GM19328 (cell line): ENCODE results near the gene ADORA1.

Experiments used
- ATAC-seq: cut with Tn5 transposase; IDR thresholded peaks from one replicate; pipeline ENCODE4 v1.9.1; 2021; ENCODE audit warnings: mild to moderate bottlenecking, moderate library complexity; ENCODE audit not compliant: unreplicated experiment

The ADORA1 gene

DNA sequence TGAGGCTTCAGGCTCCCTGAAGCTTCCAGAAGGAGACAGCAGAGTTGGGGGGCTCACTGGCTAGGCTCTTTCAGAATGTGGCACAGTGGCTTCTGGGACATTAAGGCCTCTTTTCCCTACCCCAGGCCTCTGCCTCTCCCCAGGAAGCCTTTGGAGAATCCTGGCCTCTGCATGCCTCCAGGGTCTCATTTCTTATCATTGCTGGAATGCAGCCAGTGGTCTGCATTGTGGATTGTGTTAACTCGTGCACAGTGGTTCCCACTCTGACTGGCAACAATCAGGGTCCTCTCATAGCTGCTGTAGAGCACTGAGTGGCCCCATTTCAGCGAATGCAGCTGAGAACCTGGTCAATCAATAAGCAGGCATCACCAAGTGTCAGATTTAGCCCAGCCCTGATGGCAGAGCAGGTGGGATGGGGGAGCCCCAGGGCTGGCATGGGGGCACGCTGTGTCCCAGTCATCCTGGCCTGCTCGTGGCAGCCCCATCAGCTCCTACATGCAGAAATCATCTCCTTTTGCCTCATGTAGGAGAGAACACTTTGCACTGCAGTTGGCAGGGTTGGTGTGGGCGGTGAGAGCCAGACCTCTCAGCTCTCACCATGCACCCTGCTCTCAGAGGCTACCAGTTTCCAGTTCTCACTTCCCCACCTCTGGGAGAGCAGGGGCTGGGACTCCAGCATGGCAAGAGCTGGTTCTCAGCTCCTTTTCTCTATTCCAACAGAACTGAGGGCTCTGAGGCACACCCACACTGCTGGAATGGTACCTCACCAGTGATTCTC is 13.4 kb downstream of the ADORA1 start:
- no peak for ATAC-seq

DNA sequence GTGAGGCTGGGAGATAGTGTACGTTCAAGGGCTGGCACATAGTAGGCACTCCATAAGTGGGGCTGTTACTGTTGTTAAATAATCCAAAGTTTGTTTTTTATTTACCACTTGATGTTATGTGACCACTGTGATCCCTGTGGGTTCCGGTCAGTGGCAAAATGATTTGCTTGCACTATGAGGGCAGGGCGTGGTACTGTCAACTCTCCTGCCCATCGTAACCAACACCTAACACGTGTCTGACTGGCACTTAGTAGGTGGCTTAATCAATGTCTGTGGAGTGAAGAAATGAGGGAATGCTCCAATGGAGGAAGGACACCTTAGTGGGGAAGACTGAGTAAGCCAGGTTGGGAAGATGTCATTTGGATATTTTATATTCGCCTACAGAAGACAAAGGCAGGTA is 14.6 kb downstream of the ADORA1 start:
- no peak for ATAC-seq

DNA sequence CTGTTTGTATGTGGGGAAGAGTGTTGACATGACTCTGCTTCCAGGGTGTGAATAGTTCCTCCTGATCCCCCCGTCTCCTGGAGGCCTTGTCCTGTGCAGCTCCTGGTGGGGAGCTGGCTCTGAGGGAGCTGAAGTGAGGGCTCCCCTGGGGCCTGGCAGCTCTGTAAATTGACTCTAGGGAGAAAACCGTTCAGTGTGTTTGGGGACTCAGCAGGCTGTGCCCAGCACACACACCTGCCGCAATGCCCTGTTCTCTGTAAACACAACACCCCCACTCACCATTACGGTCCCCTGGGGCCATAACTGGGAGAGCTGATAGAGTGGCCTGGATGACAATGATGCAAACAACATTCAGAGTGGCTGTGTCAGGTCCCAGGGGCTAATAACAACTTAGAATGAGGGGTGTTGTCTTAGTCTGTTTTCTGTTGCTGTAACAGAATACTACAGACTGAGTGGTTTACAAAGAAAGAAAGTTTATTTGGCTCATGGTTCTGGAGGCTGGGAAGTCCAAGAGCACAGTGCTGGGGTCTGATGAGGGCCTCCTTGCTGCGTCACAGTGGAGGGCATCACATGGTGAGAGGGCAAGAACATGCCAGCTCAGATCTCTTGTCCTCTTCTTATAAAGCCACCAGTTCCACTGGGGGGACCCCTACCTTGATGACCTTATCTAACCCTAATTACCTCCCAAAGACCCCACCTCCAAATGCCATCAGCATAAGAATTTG is 15.3 kb downstream of the ADORA1 start:
- no peak for ATAC-seq

DNA sequence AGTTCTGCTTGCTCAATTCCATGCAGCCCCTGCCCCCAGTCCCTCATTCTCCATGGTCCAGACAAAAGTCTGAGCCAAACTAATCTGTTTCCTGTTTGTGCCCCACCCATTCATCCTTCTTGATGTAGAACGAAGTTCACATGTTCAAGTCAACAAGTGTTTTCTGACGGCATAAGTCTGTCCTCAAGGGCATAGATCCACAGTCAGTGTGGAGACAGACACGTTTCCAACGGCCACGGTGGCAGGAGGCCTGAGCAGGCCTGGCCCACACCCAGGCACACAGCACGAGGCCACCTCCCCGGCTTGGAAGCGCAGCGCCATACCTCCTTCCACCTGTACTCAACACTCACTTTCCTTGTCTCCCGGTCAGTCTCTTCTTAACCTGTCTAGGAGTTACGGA is 16.1 kb downstream of the ADORA1 start:
- no peak for ATAC-seq

DNA sequence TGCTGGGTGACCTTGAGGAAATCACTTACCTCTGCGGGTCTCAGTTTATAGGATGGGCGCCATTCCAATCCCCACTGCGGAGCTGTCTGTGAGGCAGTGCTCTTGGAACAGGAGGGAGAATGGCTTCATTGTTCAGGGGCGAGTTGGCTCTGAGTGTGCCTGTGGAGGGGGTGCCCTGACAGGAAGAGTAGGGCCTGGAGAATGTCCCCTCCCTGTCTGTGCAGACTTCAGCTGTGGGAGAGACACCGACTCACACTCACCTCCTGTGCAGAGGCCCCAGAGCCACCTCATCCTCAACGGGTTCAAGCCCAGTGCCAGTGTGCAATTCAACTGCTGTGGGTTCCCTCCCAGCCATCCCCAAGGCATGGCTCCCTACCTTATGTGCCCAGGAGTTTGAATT is 17.1 kb downstream of the ADORA1 start:
- no peak for ATAC-seq

DNA sequence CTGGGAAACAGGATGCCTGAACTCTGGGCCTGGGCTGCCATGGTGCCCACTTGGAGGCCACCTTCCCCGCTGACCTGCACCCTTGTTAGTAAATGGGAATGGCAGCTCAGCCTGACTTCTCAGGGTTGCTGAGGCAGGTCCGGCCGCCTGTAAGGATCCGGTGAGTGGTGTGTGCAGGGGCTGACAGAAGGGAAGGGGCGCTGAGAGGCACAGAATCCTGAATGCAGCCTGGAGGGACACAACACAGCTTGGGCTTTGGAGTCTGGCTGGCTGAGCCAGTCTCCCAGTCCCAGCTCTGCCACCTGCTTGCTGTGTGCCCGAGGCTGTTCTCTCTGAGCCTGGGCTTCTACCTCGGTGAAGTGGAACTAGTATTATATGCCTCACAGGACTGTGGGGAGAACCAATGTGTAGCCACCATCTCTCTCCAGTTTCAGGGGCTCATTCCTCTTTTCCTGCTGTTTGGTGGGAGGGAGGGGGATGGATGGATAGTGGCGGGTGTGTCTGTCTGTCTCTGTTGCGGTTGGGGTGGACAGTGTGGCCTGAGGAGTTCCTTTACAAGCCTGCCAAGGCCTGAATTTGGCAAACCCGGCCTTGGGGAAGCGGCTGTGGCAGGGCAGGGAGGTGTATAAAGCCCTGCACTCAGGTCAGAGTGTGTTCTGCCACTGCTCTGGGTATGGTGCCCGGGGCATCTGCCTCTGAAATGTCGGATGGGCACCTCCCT is 18.0 kb downstream of the ADORA1 start:
- no peak for ATAC-seq

DNA sequence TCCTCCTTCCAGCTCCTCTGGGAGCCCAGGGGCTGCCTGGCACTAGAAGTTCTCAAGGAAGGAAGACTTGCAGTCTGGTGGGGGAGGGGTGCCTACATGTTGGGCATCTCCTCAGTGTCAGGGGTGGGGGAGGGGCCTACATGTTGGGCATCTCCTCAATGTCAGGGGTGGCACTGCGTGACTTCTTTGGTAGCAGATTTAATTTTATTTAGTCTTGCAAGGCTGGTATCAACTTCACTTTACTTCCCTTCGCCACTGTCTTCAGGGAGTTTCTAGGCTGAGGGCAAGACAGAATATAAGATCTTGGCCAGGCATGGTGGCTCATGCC is 18.5 kb downstream of the ADORA1 start:
- no peak for ATAC-seq

DNA sequence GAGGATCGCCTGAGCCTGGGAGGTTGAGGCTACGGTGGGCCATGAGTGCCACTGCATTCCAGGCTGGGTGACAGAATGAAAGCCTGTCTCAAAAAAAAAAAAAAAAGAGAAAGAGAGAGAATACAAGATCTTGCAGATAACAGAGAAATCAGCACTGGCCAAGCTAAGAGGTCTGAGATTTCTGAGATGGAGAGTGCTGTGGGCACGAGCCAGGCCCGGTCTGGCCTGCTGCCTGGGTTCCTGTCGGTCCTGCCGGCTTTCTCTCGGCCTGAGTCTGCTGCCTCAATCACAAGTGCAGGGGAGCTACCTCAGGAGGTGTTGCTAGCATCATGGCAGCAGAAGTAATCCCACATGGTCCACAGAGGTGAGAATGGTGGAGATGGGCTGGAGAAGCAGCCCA is 19.0 kb downstream of the ADORA1 start:
- no peak for ATAC-seq

DNA sequence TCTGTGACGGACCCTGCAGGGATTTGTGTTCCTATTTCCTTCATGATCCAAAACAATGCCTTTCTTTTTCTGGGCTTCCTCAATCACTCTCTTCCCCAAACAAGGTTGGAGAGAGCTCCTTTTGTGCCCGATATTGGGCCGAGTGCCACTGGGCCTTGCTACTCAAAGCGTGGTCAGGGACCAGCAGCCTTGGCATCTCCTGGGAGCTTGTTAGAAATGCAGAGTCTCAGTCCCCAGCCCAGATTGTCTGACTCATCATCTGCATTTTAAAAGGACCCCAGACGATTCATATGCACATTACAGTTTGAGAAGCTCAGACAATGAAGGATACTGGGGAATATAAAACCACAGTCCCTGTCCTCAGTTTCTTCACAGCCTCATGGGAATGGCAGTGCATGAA is 19.9 kb downstream of the ADORA1 start:
- ATAC-seq = no peak

DNA sequence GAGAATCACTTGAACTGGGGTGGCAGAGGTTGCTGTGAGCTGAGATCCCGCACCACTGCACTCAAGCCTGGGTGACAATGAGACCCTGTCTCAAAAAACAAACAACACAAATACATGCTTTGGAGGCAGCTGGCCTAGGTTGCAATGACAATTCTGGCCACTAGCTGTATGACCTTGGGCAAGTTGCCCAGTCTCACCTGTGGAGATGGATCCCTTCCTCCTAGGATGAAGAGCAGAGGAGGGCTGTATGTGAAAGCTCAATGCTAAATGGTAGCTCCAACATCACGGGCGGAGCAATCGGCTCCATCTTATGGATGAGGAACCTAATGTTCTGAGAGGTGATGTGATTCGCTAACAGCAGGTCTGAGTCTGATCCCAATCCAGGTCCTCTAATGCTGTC is 20.6 kb downstream of the ADORA1 start:
- ATAC-seq = no peak

DNA sequence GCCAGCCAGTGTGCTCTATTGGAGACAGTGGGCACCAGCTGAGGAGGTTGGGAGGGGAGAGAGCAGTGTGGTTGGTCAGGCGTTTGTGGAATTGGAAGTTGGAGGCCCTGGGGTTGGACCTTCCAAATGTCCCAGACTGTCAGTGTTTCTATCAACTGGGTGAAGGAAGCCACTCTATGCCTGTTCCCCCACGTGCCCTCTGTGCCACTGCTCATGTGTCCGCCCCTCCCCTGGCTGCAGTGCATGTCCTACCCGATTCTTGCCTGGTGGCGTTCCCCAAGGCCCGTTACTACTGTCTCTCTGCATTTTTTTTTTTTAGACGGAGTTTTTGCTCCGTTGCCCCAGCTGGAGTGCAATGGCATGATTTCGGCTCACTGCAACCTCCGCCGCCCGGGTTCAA is 21.1 kb downstream of the ADORA1 start:
- no peak for ATAC-seq

DNA sequence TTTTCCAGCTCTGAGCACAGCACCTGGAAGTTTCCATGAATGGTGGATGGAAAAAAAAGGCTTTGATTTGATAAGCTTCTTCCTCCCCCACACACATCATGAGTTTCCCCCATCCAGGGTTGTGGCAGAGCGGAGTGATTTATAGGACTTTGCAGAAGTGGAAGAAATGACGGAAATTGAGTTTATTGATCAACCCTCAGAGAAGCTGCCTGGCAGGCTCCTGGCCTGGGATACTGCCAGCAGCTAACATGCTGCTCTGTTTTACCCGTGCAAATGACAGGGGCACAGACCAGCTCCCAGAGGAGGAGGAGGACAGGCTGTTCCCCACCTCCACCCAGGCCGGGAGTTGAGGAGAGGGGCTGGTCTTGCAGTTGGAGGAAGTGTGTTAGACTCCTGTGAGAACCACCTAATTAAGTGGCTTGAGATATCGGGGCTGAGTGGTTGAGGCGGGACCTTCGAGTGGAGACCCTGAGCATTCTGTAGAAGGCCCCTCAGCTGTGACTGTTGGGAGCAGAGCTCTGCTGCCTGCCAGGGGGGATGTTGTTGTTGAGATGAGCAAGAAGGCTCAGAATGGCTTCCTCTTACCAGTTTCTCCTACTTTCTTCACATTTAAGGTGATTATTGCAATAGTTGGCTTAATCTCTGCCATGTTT is 21.8 kb downstream of the ADORA1 start:
- no peak for ATAC-seq

DNA sequence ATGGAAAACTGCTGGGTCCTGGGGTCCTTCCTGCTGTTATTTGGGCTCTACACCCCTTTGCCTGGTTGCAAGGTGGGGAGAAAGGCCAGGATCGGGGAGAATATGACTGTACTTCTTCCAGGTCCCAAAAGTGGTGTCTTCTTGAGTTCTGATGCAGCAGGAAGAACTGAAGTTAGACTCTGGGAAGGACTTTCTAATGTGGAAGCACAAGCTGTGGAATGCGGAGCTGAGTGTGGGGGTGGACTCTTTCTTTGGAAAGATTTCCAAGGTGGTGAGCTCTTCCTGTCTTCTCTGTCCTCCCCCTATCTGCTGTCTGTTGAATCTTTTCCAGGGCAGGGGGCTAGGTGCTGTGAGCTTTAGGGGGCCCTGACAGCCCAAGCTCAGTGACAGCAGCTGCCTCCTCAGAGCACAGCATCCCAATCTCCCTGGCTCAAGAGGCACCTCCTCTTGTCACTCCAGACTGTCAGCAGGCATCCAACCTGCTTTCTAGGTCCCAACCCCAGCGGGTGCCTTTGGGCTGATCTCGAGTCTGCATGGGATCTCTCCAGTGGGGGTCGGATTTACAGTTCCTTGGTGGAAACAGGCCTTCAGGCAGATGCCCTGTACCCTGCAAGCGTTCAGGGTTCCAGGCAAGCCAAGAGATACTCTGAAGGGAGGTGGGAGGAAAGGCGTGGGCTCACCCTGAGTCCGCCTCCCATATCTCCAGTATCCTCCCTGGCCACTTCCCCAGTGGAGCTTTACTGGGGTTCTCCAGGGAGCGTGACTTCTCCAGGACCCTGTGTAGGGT is 23.2 kb downstream of the ADORA1 start:
- ATAC-seq = no peak

DNA sequence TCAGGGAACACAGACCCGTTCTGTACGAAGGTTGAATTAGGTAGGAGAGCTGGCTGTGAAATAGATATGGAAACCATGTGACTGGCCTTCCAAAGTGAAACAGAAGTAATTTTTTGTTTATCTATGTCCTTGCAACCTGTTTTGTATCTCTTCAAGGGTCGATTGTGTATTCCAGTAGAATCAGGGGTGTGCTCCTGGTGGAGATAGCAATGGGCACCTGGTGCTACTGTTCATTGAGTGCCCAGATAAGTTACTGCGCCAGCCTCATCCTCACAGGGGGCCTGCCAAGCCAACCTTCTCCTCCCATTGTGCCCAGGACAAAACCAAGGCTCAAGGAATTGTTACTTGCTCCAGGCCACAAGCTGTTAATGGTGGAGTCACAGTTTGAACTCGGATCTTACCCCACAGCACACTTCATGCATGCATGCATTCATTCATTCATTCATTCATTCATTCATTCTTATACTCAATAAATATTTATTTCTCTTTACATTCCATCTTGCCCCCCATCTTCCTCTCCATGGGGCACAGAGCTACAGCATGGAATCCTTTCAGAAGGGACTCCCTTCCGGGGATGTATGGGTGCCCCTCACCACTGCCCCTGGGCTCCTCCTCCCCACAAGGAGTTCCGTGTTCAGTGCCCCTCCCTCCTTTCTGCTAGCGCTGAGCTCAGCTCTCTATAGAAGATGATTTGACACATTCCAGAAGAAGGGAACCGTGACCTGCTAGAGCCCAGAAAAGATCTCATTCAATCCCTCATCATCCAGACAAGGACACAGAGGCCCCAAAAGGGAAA is 24.0 kb downstream of the ADORA1 start:
- no peak for ATAC-seq

DNA sequence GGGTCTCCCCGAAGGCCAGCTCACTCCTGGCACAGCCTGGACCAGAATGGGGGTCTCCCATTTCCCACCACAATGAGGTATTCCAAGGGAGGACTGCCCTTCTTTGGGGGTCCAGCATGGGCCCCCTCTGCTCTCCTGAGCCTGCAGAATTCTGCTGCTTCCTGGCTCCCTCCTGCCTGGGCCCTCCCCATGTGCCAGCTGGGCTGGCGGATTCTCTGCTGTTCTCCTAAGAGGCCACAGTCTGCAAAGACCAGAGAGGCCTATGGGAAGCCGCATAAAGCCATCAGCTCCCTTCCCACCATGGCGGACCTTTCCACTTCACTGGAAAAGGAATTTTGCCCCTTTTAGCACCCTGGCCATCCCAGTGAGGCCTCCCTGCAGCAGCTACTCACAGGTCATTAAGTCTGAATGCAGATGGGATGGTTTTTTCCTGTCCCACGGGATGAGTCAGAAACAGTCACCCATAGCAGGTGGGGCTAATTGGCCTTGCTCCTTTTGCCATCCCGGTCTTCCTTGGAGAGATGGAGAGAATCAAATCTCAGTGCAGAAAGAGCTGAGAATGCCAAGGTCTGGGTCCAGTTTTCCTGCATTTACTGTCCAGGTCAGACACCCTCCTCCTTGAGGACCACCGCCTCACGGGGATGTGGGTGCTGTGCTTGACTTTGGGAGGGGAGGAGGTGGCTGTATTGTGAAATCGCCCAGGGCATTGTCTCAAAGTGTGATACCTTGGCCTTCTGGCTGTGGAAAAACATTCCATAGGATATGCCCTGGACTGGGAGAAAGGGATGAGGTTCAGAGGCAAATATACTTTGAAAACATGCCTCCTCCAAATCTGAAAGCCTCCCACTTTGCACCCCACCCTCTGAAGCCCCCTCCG is 24.9 kb downstream of the ADORA1 start:
- no peak for ATAC-seq

DNA sequence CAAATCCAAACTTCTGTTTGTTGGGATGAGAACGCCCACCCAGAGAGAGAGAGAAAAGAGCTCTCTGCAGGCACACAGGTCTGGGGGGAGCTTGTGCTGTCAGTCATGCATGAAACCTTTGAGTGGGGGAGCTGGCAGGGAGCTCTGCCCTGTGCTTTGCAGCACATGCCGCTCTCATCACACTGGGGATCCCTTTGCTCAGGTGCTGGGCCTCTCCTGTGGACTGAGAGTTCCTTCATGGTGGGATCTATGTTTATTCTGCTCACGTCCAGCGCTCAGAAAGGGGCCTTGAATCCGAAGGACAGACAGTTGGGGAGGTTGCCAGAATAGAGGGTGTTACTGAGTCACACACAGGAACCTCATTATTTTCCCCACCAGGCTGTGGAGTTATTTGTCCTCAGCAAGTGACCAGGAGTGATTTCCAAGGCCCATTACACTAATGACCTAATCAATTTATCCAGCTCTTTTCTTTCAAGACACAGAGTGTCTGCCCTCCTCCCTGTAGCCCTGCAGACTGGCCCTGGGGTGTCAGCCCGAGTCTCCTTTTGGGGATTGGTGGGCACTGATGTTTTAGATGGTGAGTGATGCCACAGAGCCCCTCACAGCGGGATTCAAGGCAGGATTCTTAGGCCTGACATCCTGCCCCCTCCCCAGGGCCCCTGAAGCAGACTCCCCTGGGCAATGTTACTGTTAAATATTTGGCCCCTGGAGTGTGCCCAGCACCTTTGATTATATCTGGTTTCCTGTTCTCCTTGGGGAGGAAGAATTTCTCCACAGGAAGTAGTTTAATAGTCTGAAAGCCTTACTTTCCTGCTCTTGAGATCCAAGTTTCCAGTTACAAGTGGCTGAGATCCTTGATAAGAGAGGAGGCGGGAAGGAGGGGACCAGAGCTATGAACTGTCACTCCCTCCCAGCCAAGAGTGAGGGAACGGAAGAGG is 25.8 kb downstream of the ADORA1 start:
- no peak for ATAC-seq

DNA sequence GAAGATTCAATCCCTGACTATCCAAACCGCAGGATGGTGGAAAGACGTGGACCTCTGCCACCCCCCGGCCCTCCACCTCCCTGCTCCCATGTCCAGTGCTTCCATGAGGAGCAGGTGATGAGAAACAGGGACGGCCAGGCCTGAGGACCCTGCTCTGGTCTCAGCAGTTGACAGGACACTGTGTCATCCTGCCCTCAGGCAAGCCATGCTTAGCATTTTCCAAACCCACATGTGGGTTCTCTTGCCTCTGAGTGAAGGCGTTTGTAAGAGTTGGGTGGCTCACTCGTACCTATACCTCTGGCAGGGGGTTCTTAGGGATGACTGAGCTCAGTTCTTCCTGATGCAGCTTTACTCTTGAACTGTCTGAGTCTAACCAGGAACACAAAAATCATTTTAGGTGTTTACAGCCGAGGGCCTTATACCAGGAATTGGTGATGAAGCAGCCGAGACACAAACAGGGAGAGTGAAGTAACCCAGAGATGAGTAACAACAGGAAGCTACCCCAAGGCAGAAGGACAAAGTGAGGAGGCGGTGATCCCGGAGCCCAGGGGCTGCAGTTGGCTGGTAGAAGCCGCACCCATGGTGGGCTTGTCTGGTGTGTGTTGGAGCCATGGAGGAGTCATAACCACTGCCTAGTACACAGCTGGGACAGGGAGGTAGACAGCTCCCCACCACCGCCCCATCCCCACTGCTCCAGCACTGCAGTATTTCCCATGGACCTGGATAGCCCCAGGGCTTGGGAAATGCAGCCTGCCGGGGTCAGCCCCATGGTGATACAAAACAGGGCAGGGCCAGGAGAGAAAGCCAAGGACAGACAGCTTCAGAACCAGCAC is 26.7 kb downstream of the ADORA1 start:
- no peak for ATAC-seq
